Measurements from ENCODE around the gene ACMSD.
A peak's percentile ranks its signal among the peaks of the same experiment; 100 is the strongest.

ACMSD gene

DNA sequence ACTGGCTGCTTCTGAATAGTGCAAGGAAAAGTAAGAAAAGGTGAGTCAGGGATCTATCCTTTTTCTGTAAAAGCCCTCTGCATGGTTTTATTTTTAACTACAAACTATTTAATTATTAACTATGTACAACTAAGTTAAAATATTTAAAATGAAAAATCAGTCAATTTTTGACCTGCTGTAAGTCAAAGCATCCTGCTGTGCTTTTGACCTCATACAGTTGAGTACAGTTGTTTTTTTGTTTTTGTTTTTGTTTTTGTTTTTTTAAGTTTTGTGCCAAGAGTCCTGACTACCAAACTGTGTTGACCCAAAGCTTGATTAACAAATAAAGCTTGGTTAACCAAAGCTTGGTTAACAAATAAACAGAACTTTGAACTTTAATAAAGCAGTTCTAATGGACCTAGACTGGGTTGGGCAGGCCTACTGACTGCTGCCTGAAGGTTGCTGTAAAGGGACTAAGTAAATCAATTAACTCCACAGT lies at the start of gene ACMSD:
Gene ACMSD, plus strand, starts transcription at position 474 of the 478 bp plus-strand sequence. CDS start 67 bp downstream, outside the sequence.
- TF ChIP-seq, protein P1, sequence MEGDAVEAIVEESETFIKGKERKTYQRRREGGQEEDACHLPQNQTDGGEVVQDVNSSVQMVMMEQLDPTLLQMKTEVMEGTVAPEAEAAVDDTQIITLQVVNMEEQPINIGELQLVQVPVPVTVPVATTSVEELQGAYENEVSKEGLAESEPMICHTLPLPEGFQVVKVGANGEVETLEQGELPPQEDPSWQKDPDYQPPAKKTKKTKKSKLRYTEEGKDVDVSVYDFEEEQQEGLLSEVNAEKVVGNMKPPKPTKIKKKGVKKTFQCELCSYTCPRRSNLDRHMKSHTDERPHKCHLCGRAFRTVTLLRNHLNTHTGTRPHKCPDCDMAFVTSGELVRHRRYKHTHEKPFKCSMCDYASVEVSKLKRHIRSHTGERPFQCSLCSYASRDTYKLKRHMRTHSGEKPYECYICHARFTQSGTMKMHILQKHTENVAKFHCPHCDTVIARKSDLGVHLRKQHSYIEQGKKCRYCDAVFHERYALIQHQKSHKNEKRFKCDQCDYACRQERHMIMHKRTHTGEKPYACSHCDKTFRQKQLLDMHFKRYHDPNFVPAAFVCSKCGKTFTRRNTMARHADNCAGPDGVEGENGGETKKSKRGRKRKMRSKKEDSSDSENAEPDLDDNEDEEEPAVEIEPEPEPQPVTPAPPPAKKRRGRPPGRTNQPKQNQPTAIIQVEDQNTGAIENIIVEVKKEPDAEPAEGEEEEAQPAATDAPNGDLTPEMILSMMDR (IDR thresholded peaks at IDR 0.05; ENCODE audit: insufficient read depth, low read depth, low read length, missing control alignments): no peak
- DNase-seq (ENCODE audit: low read depth): no peak
- H3K4me3 ChIP-seq (ENCODE audit: low read length): no peak within 1 kb of the TSS

DNA sequence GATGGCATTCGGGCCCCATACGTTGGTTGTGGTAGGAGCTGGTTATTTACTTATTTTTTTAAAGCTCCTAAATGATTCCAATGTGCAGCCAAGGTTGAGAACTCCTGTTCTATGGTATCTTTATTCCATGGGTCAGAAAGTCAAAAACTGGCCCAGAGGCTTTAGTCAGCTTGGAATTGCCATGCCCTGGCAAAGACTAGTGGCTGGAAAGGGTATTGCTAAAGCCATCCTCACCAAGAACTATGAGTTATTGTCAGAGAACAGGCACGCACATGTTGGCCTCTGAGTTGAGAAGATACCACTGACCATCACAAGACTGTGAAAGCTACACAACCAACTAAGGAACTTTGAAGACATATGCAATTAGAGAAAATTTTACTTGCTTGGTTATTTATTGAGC lies 47.9 kb upstream of the ACMSD start:
- DNase-seq (ENCODE audit: low read depth): no peak
- H3K4me3 ChIP-seq (ENCODE audit: low read length): no peak overlapping the region
- TF ChIP-seq, protein P1 (IDR thresholded peaks at IDR 0.05; ENCODE audit: insufficient read depth, low read depth, low read length, missing control alignments): peak; percentile 27

- no peak overlapping the region for H3K4me3 ChIP-seq (ENCODE audit: low read length)
- no peak for DNase-seq (ENCODE audit: low read depth)
- TF ChIP-seq, protein P1 (IDR thresholded peaks at IDR 0.05; ENCODE audit: insufficient read depth, low read depth, low read length, missing control alignments): no peak
Observed at GRCh38 chr2:134791616-134792015, 46.8 kb upstream of the ACMSD start.

- TF ChIP-seq, protein P1 (IDR thresholded peaks at IDR 0.05; ENCODE audit: insufficient read depth, low read depth, low read length, missing control alignments): no peak
- no peak overlapping the region for H3K4me3 ChIP-seq (ENCODE audit: low read length)
- DNase-seq (ENCODE audit: low read depth): no peak
Observed at GRCh38 chr2:134792186-134792585, 46.2 kb upstream of the ACMSD start.

DNA sequence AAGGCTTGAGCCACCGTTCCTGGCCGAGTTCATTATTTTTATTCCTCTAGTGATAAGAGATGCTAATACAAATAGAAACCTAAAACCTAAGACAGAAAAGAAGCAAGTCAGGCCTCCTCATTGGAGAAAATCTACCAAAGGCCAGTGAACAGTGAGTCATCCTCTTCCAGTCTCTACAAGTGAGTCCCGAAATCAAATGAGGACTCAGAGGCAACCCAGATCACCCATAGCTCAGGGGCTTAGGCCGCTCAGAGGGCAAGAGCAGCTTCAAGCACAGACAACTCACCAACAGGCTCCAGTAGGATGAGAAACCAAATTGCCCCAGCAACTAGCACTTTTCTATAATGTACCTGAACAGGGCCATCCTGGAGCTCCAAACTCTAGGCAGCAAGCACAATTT lies 42.7 kb upstream of the ACMSD start:
- H3K4me3 ChIP-seq (ENCODE audit: low read length): no peak overlapping the region
- DNase-seq (ENCODE audit: low read depth): peak; percentile 43
- TF ChIP-seq, protein P1 (IDR thresholded peaks at IDR 0.05; ENCODE audit: insufficient read depth, low read depth, low read length, missing control alignments): no peak

DNA sequence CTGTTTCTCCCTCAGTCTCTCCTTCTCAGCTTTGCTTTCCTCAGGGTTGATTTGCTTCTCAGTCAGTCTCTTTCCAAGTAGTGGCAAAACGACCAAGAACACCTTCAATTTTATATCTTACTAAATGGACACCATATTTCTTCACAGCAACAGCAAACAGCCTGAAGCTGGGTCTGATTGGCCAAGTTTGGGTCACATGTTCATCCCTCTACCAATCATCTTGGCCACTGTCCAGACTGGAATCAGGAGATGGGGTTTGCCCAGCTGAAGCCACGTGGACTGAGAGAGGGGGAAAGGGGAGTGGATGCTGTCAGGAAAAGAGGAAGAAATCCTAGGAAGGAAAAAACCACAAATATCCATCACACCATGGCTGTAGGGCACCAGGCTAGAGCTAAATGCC lies 42.0 kb upstream of the ACMSD start:
- TF ChIP-seq, protein P1 (IDR thresholded peaks at IDR 0.05; ENCODE audit: insufficient read depth, low read depth, low read length, missing control alignments): no peak
- no peak overlapping the region for H3K4me3 ChIP-seq (ENCODE audit: low read length)
- no peak for DNase-seq (ENCODE audit: low read depth)

DNA sequence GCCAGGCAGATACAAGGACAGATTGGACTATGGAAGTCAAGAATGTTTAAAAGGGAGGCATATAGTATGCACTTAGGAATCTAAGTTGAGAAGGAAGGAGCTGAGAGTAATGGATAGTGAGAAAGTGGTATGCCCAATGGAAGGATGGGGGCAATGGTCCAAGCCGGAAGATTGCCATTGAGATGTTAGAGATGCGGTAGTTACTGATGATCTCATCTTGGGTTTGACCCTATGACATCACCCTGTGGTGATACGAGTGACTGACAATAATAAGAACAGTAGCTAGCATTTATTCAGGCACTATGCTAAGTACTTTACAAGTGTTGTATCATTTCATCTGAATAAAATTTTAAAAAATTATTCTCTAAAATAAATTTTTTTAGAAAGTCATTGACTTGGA lies 38.5 kb upstream of the ACMSD start:
- no peak overlapping the region for H3K4me3 ChIP-seq (ENCODE audit: low read length)
- TF ChIP-seq, protein P1 (IDR thresholded peaks at IDR 0.05; ENCODE audit: insufficient read depth, low read depth, low read length, missing control alignments): no peak
- DNase-seq (ENCODE audit: low read depth): no peak
